Astrocyte of the hippocampus (primary cell): Measurements from ENCODE around the gene SPNS3.

ENCODE experiments used
- DNase-seq: peaks from one replicate; pipeline ENCODE4 v3.0.0; 2011; ENCODE audit warnings: low read depth, low spot score

SPNS3 gene, protein sequence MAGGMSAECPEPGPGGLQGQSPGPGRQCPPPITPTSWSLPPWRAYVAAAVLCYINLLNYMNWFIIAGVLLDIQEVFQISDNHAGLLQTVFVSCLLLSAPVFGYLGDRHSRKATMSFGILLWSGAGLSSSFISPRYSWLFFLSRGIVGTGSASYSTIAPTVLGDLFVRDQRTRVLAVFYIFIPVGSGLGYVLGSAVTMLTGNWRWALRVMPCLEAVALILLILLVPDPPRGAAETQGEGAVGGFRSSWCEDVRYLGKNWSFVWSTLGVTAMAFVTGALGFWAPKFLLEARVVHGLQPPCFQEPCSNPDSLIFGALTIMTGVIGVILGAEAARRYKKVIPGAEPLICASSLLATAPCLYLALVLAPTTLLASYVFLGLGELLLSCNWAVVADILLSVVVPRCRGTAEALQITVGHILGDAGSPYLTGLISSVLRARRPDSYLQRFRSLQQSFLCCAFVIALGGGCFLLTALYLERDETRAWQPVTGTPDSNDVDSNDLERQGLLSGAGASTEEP

DNA sequence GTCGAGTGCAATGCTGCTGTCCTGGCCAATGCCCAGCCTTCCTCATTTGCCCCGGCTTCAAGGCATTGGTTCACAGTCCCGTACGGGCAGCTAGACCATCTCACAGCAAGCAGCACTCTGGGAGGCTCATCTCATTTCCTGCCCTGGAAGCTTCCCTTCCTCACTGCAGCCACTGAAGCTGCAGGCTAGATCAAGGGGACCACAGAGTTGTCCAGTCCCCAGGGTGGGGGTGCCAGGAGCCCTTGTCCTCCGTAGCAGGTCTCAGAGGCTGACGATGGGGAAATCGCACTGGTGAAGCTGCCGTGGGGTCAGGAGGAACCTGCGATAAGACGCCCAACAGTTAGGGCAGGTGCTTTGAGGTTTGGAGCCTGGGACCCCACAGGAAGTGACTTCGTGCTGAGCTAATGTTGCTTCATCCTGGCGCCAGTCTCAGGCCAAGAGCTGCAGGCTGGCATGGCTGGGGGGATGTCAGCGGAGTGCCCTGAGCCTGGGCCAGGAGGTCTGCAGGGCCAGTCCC lies at the start of gene SPNS3:
Gene SPNS3 (plus strand): TSS at position 426 of the 517 bp plus-strand sequence. CDS start 28 bp downstream, at position 454.
- DNase-seq: no peak

DNA sequence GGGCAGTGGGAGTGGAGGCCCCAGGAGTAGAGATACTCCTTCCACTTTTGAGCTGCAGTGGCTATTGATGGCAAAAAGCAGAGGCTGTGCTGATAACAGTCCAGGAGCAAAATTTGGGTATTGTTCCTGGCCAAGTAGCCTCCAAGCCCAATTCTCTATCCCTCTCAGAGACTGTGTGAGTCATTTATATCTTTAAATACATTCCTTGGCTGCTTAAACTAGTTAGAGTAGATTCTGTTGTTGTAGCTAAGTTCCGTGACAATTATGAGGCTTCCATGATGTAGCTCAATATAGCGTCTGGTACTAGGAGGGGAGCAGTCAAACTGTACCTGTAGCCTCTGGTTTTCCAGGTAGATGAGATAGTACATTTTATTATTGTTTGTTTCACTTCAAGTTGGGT lies 47.3 kb upstream of the SPNS3 start:
- no peak for DNase-seq

DNA sequence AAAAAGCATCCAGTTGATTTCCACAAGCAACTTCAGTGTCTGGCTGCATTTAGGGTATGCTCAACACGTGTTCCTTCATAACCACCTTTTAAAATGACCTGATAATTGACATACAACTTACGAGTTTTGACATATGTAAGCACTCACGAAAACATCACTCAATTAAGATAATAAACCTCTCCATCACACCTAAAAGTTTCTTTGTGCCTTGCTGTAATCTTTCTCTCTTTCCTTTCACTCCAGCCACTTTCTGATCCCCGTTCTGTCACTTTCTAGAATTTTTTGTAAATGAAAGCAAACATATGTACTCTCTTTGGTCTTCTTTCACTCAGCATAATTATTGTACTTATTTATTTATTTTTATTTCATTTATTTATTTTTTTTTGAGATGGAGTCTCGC lies 46.6 kb upstream of the SPNS3 start:
- no peak for DNase-seq

DNA sequence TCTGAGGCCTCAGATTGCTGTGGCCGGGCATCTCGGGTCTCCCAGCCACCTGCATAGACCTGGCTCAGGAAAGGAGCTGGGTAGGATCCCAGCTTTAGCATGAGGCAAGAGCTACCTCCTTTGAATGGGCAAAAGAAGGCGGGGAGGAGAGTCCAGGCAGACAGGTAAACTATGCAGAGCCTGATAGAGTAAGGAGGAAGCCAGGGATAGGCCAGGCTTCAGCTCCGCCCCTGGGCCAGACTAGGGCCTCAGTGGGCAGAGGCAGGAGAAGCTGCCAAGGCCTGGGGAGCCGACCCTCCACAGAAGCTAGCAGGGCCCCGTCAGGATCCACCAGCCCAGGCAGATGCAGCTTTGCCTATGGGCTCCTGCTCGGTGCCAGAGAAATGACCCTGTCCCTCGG lies 44.7 kb upstream of the SPNS3 start:
- no peak for DNase-seq

DNA sequence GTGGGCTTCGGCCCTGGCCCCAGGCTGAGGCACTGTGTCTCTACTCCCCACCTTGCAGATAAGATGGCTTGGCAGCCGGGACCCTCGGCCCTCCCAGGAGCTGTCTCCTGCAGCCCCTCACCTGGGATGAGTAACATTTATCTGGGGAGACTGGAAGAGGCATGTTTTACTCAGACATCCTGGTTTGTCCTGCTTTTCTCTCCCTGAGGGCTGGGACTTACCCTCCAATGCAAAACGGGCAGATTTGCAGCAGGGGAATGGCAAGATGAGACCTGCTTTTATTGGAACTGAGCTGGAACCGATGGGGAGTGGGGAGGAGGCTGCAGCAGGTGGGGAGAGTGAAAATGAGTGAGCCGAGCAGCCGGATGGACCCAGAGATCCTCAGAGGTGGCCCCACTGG lies 39.9 kb upstream of the SPNS3 start:
- DNase-seq: no peak

DNA sequence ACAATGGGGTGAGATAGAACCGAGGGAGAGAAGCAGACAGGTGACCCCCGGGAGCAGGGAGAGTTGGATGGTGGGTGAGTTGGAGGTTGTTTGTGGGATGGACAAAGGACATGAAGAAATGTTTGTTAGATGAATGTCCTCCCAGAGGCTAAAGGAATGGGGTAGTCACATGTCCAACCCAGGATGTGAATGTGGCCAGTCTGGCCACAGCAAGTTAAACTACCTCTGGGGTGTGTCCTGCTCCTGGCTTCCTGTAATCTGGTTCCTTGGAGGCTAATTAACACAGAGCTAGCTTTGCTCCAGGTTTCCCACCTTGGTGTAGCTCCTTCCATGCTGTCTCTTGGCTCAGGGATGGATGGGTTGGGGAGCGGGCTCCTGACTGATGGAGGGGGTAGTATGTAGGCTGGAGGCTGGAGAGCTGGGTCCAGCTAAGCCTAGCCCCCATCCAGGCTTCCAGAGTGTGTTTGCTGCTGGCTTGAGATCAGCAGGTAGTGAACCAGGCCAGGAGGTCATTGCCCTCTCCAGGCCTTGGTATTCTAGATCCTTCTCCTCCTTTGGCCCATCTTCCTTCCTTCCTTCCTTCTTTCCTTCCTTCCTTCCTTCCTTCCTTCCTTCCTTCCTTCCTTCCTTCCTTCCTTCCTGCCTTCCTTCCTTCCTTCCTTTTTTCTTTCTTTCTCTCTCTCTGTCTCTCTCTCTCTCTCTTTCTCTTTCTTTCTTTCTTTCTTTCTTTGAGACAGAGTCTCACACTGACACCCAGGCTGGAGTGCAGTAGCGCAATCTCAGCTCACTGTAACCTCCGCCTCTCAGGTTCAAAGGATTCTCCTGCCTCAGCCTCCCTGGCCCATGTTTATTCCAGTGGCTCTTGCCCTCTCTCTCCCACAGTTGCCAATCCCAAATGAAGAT lies 39.3 kb upstream of the SPNS3 start:
- no peak for DNase-seq

DNA sequence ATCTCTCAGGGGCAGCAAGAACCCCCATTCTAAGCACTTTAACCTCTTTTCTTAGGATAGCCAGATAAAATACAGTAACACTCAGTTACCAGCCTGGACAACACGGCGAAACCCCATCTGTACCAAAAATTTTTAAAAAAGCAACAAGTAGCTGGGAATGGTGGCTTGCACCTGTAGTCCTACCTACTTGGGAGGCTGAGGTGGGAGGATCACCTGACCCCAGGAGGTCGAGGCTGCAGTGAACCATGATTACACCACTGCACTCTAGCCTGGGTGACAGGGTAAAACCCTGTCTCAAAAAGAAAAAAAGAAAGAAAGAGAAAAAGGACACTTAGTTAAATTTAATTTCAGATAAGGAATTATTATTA lies 38.6 kb upstream of the SPNS3 start:
- no peak for DNase-seq

DNA sequence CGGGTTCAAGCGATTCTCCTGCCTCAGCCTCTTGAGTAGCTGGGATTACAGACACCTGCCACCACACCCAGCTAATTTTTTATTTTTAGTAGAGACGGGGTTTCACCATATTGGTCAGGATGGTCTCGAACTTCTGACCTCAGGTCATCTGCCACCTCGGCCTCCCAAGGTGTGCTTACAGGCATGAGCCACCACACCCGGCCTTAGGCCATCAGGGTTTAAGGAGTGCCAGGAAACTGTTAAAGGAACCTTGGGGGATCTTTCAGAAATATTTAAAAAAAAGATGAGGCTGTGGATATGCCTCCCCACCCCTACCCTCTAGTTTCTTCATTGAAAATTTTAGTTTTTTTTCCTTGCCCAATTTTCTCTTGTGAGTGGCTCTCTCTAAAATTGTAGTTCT lies 35.9 kb upstream of the SPNS3 start:
- no peak for DNase-seq

DNA sequence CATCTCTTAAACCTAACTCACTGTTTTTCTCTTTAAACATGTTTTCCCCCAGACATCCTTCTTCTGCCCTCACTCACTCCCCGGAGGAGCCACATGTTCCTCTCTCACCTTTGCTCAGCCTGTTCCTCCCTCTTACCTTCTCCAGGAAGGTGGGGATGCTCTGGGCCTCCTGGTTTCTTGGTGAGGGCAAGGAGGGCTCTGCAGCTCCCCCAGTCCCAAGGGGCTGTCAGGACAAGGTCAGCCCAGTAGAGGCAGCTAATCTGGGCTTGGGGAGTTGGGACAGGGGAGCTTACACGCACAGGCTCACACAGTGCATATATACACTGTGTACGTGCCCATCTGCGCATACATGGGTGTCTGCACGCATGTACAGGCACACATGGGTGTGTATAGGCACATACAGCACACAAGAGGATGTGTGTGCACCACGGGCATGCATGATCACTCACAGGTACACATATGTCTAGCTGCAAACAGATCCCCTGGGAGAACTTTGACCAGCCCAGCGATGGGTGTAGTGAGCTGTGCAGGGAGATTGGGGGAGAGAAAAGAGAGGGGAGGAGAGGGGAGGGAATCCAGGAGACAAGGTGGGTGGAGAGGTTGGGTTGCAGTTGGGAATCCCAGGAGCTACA lies 28.6 kb upstream of the SPNS3 start:
- DNase-seq: no peak

DNA sequence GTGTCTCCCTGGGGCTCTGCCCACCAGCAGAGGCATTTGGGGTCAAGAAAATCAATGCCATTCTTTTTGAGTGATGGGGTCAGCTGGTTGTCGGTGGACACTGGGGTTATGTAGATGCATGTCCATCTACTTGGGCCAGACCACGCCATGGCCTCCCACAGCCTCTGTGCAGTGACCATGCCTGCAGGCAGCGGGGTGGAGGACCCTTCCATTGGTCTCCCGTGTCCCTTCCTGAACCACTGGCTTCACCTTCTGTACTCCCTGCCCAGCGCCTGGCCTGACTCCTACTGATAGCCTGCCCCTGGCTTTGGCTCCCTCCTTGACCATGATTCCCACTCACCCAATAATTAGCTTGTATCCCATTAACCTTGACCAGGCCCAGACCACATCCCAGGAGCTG lies 28.0 kb upstream of the SPNS3 start:
- no peak for DNase-seq

DNA sequence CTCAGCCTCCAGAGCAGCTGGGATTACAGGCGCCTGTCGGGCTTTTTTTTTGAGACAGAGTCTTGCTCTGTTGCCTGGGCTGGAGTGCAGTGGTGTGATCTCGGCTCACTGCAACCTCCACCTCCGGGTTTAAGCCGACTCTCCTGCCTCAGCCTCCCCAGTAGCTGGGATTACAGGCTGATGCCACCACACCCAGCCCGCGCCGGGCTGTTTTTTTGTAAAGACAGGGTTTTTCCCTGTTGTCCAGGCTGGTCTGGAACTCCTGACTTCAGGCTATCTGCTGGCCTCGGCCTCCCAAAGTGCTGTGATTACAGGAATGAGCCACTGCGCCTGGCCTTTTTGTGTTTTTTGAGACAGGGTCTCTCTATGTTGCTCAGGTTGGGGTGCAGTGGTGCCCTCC lies 27.4 kb upstream of the SPNS3 start:
- DNase-seq: no peak

DNA sequence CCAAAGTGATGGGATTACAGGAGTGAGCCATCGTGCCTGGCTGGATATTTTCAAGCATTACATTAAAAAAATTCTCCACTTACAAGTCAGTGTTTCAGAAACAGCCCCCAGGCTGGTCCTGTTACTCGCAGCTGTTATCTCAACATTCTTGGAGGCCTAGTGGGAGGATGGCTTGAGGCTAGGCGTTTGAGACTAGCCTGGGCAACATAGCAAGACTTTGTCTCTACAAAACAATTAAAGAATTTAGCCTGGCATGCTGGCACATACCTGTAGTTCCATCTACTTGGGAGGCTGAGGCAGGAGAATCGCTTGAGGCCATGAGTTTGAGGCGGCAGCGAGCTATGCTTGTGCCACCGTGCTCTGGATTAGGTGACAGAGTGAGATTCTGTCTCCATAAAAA lies 26.5 kb upstream of the SPNS3 start:
- DNase-seq: no peak

DNA sequence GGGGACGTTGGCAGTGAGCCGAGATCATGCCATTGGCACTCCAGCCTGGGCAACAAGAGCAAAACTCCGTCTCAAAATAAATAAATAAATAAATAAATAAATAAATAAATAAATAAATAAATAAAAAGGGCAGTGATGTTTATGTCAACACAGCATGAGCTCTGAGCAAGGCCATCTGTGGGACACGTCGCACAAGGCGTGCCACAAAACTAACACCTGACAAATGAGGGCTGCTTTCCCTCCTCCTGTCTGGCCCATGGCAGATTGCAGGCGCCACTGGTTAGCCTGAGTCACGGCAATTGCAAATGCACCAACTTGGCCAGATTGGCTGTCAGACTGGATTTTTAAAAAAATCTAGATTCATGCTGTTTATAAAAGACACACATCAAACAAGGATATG lies 25.9 kb upstream of the SPNS3 start:
- DNase-seq: peak; percentile 36

DNA sequence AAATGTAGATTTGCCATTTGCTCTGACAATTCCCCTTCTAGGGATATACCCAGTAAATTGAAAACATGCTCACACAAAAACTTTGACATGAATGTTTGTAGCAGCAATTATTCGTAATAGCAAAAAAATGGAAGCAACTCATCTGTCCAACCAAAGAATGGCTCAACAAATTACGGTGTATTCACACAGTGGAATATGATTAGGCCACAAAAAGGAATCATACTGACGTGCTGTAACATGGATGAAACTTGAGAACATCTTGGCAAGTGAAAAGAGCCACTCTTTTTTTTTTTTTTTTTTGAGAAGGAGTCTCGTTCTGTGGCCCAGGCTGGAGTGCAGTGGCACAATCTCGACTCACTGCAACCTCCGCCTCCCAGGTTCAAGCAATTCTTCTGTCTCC lies 24.1 kb upstream of the SPNS3 start:
- DNase-seq: no peak

DNA sequence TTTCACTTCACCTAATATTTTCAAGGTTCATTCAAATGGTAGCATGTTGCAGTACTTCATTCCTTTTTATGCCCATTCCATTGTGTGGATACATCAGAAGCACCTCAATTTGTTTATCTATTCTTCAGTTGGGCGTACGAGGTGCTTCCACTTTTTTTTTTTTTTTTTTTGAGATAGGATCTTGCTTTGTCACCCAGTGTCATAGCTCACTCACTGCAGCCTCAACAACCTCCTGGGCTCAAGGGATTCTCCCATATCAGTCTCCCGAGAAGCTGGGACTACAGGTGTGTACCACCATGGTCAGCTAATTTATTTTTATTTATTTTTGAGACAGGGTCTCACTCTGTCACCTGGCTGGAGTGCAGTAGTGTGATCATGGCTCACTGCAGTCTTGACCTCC lies 22.5 kb upstream of the SPNS3 start:
- DNase-seq: no peak

DNA sequence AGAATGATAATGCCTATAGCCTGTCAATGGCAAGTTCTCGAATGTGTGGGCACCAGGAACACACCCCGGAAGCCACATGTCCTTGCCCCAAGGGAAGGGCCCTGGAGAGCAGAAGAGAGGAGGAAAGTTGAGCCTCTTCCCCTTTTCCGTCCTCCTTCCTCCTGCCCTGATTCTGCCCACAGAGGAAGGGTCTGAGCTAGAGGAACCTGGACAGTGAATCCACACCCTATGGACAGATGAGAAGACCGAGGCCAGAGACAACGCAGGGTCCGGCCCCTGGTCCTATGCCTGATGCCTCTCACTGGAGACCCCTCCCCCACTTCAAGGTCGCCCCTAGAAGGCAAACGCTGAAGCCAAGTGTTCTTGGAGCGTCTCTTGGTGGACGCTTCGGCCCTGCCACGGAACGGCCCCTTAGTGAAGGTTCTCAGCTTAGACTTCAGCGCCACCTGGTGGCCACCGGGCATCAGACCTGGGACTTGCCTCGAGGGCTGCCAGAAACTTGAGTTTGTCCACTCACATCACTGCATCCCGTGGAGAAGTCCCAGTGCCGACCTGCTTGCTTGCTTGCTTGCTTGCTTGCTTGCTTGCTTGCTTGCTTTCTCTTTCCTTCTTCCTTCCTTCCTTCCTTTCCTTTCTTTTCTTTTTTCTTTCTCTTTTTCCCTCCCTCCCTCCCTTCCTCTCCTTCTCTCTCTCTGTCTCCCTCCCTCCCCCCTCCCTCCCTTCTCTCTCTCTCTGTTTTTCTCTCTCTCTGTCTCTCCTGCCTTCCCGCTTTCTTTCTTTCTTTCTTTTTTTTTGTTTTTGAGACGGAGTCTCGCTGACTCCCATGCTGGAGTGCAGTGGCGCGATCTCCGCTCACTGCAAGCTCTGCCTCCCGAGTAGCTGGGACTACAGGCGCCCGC lies 20.6 kb upstream of the SPNS3 start:
- DNase-seq: peak; percentile 96

DNA sequence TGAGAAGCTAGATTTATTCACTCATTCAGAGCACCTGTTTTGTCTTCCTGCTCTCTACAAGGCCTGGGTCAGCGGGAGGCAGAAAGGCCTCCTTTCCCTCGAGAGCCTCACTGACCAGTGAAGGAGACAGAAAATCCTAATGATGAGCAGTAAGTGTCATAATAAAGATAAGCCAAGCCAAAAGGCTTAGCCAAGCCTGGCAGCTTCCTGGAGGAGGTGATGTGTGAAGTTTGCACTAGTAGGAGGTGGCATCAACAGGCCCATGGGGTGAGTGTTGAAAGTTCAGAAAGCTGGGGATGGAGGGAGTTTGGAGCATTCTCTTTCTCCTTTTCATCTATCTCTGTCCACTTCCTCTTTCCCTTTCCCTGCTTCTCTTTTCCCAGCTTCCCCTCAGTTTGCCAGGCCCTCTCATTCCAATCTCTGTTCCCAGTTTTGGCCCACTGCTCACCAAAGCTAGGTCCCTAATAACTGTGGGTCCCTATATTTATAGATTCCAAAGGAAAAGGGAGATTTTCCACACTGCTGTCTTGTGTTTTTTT lies 16.5 kb upstream of the SPNS3 start:
- no peak for DNase-seq

DNA sequence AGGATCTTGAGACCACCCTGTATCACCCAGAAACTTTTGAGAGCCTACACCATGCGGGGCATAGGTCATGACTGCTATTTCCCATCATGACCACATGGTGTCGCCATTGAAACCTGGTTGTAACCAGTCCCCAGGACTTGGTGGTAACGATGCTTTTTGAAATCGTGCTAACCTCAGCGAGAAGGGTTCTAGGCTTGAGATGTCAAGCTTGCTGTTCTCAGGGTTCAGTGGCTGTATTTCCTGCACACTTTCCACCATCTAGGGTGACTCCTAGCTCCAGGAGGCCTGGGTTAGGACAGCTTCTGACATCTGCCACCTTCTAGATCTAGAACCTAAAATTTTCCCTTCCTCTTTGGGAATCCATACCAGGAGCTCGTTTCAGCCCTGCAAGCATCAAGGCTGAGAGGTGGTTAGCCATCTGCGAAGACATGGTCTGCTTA lies 13.0 kb upstream of the SPNS3 start:
- DNase-seq: peak; percentile 79

DNA sequence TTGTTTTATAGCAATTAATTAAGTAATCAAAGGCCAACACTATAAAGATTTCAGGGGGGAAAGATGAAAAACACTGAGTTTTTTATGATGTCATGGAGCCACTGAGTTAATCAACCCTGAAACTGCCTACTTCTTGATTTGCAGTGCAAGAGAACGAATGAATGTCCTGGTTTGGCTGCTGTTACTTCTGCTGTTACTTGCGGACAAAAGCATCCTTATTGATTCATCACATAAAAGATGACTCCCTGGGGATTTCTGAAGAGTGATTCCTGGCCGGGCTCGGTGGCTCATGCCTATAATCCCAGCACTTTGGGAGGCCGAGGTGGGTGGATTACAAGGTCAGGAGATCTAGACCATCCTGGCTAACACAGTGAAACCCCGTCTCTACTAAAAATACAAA lies 10.9 kb upstream of the SPNS3 start:
- DNase-seq: no peak

DNA sequence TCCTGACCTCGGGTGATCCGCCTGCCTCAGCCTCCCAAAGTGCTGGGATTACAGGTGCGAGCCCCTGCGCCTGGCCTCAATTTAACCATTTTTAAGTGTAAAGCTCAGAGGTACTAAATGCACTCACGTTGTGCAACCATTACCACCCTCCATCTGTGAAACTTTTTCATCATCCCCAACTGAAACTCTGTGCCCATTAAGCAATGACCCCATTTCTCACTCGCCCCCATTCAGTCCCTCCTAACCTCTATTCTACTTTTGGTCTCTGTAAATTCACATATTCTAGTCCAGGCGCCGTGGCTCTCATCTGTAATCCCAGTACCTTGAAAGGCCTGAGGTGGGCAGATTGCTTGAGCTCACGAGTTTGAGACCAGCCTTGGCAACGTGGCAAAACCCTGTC lies 8.3 kb upstream of the SPNS3 start:
- no peak for DNase-seq
